Fibroblast of upper back skin (primary cell): ENCODE results near the gene CEP112.
"Not testable (repeated sequence)": the region's sequence is repeated elsewhere in the genome, so short reads cannot be mapped to it uniquely, and the experiment has no call there.

Source experiments
- DNase-seq: peaks from one replicate; pipeline ENCODE4 v3.0.0-alpha.2; 2013

The CEP112 gene

DNA sequence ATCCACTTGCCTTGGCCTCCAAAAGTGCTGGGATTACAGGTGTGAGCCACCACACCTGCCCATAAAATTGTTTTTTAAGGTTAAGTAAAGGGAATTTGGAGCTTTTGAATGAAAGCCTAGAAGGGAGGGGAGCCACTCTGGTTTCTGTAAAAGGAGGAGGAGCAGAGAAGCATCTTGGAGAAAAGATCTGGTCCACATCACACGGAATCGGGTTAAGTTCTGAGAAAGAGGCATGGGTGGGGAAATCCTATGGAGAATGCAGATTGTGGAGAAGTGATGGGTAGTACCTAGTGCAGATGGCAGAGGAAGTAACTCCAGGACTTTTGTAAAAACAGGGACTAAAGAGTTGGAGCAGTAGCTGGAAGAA lies 18.3 kb upstream of the CEP112 start:
- DNase-seq: no peak

DNA sequence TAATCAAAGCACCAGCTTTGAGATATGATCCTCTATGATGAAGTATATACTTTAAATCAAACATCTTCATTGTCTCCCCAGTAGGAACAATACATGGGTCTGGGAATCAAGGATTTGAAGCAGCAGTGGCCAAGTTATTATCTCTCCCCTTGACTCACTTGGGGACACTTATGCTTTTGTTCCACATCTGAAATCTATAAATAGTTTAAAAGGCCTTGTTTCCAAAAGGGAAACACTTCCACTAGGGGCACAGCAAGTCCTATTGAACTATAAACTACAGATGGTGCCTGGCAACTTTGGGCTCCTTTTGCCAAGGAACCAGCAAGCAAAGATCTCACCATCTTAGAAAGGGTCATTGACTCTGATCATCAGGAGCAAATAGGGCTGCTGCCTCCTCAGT lies 16.0 kb upstream of the CEP112 start:
- no peak for DNase-seq

DNA sequence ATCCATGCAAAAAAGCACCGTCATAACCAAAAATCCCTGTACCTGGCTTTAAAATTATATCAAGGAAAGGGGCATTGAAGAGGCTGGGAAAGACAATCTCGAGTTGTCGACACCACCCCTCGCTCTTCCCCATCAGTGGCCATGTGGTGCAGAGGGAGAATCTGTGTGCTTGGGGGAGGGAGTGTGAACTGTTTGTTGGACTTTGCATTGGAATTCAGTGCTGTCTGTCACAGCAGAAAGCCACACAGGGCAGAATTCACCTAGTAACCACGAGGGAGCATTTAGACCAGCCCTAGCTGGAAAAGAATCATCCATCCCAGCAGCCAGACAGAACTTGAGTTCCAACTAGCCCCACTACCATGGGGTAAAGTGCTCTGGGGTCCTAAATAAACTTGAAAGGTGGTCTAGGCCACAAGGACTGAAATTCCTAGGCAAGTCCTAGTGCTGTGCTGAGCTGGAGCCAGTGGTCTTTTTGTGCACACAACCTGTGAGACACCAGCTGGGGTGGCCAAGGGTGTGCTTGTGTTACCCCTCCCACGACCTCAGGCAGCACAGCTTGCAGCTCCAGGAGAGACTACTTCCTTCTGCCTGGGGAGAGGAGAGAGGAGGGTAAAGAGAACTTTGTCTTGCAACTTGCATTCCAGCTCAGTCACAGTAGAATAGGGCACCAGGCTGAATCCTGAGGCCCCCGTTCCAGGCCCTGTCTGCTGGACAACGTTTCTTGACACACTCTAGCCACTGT lies 11.5 kb upstream of the CEP112 start:
- DNase-seq: no peak

DNA sequence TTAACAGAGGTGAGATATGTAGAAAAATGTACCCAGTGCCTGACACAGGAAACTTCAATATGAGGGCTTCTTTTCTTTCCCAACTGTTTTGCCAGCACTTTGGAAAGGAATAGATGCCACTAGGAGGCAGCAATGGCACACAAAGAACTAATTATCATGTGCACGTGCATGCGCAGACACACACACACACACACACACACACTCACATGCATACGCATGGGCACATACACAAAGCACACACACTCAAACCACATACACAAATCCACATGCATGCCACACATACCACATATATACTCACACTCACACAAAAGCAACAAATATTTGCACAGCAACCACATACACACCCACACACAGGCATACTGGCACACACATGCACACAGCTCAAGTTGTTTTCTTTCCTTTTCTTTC lies 8.8 kb upstream of the CEP112 start:
- DNase-seq: peak; percentile 72

DNA sequence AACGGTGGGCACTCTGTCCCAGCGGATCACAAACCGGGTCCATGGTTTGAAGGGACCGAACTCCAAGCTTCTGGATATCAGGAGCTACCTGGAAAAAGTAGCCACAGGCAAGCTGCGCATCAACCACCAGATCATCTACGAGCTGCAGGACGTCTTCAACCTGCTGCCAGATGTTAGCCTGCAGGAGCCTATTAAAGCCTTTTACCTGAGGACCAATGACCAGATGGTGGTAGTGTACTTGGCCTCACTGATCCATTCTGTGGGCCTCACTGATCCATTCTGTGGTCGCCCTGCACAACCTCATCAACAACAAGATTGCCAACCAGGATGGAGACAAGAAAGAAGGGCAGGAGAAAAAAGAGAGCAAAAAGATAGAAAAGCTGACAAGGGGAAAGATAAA lies 6.3 kb upstream of the CEP112 start:
- DNase-seq: no peak

DNA sequence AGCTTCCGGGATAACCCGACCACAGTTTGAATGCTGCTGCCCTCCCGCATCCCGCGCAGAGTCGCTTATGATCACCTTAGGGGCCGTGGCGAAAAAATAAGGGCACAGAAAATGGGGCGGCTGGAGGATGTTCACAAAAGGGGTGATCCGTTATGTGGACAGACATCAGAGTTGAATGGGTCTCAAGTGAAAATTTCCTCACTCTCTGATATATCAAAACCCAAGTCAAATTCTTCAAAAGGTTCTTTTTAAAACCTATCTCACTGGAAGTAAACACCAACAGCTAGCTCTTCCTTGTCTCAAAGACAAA lies 400 bp upstream of the CEP112 start:
- no peak for DNase-seq

DNA sequence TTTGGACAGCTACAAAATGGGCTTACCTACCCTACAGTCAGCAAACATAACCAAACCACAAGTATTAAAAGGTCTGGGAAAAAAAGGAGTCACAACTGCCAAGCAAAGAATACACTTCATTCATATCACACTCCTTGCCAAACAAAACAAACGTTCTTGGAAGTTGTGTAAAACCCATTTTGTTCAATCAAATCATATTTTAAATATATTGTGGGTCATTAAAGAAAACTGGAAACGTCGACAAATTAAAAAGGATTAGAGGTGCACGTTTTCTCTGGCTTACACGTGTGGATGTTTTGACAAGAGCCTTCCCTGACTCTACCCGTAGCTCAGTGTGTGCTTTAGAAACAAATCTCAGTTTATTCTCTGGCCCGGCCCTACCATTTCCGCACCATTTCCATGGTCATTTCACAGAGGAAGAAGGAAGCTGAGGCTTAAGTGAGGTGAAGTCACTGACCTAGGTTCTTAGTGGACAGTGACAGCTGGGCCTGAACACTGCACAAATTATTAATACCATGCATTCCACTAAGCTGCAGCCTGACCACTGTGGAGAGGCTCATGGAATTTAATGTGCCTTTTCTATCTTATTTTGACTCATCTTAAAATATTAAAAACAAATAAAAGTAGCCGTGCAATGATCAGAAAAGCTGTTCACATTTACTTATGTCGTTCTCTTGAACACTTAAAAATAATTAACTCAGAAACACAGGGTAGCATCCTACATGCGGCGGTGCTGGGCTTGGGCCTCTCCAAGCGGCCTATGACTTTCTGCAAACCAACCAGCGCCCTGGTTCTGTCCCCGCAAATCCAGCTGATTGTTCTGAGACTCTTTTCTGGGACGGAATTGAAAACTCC lies 968 bp downstream of the CEP112 start:
- peak; percentile 57 for DNase-seq

DNA sequence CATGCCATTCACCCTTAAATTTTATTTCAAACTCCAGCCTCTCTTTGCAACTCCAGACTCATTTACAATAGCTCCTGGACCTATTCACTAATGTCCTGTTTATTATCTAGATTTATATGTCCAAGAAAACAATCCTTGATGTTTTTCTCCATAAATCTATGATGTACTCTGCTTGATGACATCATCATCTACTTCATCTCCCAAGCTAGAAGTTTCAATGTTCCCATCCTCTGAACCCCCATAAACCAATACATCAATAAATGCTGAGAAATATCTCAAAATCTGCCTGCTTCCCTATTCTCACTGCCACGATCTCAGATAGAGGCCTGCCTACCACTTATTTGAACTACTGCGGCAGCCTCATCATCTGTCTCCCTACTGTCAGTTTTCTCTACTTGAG lies 4.2 kb downstream of the CEP112 start:
- DNase-seq: no peak

DNA sequence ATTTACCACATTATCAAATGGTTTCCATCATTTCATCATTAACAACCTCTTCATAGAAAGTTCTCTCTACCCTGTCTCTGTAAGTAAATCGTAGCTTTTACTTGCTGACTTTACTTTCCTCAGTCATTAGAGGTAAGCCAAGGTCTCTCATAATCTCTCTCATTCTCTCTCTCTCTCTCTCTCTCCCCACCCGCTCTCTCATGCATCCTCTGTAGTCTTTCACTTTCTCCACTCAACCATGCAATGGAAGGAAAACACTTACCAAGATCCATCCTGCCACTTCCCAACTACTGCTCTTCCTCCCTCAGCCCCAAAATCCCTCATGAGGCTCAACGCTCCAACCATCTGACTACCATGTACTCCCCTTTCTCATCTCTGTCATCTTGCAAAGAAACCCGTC lies 6.1 kb downstream of the CEP112 start:
- no peak for DNase-seq

DNA sequence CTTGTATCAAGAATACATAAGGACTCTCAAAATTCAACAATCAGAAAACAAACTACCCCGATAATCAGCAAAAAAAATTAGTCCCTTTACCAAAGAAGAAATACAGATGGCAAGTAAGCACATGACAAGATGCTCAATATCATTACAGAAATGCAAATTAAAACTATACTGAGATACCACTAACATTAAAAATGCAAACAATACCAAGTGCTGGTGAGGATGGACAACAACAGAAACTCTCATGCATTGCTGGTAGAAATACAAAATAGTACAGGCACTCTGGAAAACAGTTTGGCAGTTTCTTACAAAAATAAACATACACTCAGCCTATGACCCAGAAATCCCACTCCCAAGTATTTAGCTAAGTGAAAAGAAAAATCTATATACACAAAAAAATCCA lies 7.5 kb downstream of the CEP112 start:
- no peak for DNase-seq

DNA sequence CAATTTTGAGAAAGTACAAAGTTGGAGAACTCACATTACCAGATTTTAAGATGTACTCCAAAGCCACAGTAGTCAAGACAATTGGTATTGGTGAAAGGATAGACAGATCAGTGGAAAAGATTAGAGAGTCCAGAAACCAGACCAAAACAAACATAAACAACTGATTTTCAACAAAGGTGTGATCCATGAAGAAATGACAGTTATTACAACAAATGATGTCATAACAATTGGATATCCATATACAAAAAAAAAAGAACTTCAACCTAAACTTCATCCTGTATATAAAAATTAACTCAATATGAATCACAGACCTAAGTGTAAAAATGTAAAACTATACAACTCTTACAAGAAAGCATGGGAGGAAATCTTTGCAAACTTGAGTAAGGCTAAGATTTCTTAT lies 8.4 kb downstream of the CEP112 start:
- DNase-seq: no peak

DNA sequence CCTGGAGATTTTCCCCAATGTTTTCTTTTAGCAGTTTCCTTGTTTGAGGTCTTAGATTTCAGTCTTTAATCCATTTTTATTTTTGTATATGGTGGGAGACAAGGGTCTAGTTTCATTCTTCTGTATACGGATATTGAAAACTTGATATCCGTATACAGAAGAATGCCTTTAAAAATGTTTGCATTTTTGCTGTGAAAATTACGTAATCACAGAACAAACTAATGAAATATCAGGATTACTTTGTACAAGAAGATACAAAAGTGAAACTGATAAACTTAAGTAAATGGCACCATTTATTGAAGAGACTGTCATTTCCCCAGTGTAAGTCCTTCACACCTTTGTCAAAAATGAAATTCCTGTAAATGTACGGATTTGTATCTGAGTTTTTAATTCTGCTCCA lies 13.3 kb downstream of the CEP112 start:
- no peak for DNase-seq

DNA sequence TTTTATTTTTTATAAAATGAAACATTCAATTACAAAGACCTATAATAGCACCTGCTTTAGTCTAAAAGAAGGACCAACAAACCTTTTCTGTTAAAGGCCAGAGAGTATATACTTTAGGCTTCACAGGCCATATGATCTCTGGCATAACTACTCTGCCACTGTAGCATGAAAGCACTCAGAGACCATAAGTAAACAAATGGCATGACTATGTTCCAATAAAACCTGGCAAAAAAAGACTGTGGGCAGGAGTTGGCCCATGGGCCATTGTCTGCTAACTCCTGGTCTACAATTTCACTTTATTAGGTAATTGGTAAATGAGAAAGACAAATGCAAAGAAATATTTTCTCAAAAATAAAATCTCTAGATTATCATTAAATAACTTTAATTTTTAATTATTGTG lies 14.9 kb downstream of the CEP112 start:
- DNase-seq: no peak

DNA sequence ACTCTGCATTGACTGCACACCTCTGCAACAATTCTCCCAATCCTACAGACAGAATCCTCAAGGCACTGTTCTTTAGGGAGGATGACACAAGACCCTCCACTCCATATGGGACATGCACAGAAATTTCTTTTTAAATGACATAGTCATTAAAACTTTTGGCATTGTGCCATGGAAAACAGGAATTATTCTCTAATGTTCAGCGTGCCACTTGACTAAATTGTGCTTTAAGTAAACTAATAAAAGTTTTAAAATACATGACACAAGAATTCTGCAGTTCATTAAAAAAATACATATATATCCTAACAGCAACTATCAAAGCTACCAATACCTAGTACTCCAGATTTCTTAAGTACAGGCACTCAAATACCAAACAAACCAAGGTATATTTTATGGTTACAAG lies 16.0 kb downstream of the CEP112 start:
- DNase-seq: no peak

DNA sequence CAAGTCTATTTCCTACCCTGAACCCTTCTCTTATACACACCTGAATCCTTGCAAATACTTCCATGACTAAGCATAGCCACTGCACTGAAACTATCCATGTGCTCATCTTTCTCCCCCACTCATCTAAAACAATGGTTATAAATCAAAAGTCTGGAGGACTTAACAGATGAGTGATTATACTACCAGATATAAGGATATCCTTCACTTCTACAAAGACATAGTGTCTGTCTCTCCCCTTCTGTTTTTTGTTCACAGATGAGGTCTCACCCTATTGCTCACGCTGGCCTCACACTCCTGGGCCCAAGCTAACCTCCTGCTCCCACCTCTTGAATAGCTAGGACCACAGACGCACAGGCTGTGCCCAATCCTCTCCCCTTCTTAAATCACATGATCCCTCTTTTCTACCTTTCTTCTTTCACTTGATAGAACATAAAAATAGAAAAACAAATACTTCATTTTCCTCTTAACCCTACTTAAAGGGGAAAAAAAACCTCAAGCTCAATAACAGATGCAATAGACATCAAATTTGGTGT lies 19.2 kb downstream of the CEP112 start:
- DNase-seq: no peak

DNA sequence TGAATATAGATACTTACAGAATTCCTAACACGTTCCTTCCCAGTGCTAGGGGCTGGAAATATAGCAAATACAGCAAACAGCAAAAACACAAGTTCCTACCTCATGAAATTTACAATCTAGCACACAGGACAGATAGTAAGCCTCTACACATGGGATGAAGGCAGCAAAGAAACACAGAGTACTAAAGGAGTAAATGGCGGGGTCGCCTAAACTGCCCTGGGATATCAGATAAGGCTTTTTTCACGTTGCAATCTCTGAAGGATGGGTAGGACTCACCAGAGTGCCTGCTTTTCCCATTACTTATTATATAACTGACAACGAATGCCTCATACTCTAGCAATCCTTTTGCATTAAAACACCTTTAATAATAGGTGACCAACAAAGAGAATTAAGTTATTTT lies 19.8 kb downstream of the CEP112 start:
- no peak for DNase-seq

DNA sequence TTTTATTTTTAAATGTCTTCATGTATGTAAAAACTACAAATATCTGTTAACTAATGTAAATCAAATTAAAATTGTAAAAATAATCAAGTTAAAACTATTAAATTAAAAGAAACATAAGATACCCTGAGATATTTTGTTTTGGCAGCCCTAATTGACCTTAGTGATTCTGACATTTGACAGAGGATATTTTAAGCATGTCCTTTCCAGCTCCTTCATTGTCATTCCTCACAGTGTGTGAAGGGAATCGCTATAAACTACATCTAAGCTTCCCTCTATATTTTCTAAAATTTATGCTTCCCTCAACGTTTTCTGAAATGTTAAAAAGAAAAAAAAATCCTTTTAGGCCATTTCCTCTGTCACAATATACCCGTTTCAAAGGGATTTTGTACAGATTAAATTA lies 20.2 kb downstream of the CEP112 start:
- no peak for DNase-seq

DNA sequence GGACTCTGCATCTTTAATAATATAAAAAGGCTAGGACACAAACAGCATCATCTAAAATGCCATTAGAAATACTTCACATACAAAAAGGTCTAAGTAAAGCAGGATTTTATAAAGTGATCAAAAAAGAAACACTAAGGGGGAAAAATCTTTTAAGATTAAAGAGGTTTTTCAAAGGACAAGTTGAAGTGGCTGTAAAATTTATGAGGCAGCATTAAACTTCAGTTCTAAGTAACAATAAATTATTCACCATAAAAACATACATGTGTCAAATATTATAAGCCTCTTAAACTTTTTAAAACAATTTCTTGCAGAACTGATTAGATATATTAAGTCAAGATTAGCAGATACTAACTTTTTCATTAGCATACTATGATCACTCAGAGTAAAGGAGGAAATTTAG lies 20.8 kb downstream of the CEP112 start:
- no peak for DNase-seq

DNA sequence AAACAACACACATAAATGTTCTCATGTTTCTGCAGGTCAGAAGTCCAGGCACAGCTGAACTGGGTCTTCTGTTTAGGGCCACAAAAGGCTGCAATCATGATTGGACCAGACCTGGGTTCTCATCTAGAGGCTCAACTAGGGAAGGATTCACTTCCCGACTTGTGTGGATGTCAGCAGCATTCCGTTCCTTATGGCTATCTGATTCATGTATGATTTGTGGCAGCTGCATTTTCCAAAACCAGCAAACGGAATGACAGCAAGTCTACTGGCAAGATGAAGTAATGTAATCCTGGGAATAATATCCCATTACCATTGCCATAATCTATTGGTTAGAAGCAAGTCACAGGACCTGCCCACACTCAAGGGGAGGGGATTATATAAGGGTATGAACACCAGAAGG lies 22.1 kb downstream of the CEP112 start:
- peak; percentile 33 for DNase-seq

DNA sequence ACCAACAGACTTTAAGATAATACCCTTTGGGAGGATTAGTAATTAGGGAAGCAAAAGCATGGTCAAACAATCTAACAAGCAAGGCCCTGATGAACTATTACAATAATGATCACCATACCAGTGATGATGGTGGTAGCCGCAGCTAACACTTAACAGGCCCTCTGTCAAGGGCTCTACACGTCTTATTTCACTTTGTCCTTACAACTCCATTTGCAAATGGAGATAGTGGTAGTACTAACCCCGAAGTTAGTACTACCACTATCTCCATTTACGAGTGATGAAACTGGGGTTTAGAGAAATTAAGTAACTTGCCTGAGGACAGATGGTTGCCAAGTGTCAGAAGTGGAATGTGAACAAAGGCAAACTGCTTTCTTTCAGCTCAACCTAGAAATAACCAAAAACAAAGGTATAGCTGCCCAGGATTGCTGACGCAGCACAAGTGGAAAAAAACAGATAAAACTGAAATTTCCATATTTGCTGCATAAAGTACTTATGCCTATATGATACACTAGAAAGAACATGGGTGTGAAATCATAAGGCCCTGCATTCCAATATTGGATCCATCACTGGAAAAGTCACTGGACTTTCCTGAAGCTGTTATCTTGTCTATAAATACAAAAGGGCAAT lies 24.6 kb downstream of the CEP112 start:
- DNase-seq: no peak

DNA sequence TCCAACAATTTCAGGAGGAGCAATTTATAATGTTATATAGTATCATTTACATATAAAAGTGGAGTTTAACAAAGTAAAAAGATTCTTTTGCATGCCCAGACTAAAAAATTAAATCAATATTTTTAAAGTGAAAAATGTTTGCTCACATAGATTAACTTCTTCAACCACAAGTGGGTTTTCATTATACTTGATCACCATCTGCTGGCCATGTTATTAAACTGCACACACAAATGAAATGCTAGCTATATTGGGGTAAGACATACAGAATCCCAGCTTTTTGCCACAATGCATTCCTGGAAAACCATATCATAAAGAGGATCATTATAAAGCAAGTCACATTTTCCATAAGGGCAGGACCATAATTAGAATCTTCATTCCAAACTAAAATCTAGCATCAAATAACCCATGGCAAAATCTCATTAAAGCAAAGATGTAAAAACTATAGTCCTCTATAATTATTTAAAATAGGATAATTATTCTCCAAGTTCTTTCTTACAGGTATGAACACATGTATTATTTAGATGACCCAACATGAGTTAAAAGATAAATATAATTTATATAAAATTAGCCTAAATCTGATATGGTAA lies 26.3 kb downstream of the CEP112 start:
- DNase-seq: peak; percentile 72

DNA sequence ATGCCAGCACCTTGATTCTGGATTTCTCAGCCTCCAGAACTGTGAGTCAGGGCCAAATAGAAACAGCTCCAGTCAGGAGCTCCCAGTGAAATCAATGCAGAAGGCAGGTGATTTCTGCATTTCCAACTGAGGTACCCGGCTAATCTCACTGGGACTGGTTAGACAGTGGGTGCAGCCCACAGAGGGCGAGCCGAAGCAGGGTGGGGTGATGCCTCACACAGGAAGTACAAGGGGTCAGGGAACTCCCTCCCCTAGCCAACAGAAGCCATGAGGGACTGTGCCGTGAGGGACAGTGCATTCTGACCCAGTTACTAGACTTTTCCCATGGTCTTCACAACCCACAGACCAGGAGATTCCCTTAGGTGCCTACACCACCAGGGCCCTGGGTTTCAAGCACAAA lies 36.9 kb downstream of the CEP112 start:
- DNase-seq: not testable (repeated sequence)

DNA sequence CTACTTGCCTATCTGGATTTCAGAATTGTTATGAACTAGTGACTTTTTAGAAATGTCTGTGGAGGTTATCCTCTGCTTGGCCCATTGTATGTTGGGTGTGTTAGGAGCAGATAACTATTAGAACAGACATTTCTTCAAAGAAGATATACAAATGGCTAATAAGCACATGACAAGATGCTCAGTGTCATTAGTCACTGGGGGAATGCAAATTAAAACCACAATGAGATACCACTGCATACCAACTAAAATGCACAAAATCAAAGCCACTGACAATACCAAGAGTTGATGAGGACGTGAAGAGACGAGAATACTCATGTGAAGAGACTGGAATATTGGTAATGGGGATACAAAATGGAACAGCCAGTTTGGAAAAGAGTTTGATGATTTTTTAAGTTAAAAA lies 39.2 kb downstream of the CEP112 start:
- peak; percentile 35 for DNase-seq

DNA sequence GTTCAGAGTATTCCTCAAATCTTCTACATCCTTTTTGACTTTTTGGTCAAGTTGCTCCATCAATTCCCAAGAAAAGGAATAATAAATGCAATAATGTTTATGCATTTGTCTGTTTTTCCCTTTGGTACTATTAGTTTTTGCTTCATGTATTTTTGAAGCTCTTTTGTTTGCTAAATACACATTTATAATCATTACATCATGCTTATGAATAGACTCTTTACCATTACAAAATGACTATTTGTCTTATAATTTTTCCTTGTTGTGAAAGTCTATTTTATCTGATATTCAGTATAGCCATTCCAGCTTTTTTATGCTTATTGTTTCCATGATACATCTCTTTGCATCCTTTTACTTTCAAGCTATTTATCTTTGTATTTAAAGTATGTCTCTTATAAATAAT lies 41.2 kb downstream of the CEP112 start:
- DNase-seq: no peak
